ENCODE data around the gene GFER. TPM values are rescaled to one million over a fixed set of nuclear protein-coding genes. Genes with fewer than 3 reads are reported as not detected.

Gene GFER
- total and polyA plus RNA-seq, 2 of the 8 experiments (the other 6 are each of a cell fraction or from before 2014, with no cell fraction given) = 17.7 to 37.9 TPM

- TF ChIP-seq EGR1 (IDR thresholded peaks at IDR 0.05; ENCODE audit: borderline replicate concordance, low read depth, low read length) (no peak), YY1 (IDR thresholded peaks at IDR 0.05; ENCODE audit: low read depth, low read length) (no peak), NRF1 (IDR thresholded peaks at IDR 0.05; ENCODE audit: low read depth, low read length) (no peak), KDM1A (IDR thresholded peaks at IDR 0.05; ENCODE audit: borderline replicate concordance, low read length) (no peak), FOSL1 (IDR thresholded peaks at IDR 0.05; ENCODE audit: insufficient read depth, low read depth, low read length) (no peak), SUZ12 (IDR thresholded peaks at IDR 0.05; ENCODE audit: low read length) (no peak), KDM5A (IDR thresholded peaks at IDR 0.05; ENCODE audit: low read length) (no peak), CTCF (IDR thresholded peaks at IDR 0.05; ENCODE audit: control extremely low read depth in 1 of 3, insufficient read depth in 1 of 3, low read depth in 1 of 3, low read length in 3 of 3) (no peak)
These were observed 39.3 kb upstream of the GFER start (continued) for GRCh38 chr16:1944612-1945199.
